Mucosa of descending colon (tissue), 3 donors: ENCODE measurements around the gene ALG10B. TPM values are rescaled to one million over a fixed set of nuclear protein-coding genes. Genes with fewer than 3 reads are reported as not detected.
"Not testable (repeated sequence)": the region's sequence is repeated elsewhere in the genome, so short reads cannot be mapped to it uniquely, and the experiment has no call there.

Experiments used
- ATAC-seq: fragments of 200-7000 bp; cut with Tn5 transposase; one replicate; pipeline ENCODE4 v1.9.1; 2020; ENCODE audit warnings: mild to moderate bottlenecking, moderate library complexity
- DNase-seq, 3 donors: peaks; one replicate each; pipeline ENCODE4 v3.0.0-alpha.2; 2020
- H3K36me3 ChIP-seq: fragments of 200-600 bp; one replicate; pipeline ENCODE4 v1.8.0; 2021; ENCODE audit warnings: low read depth, mild to moderate bottlenecking
- H3K4me1 ChIP-seq: fragments of 200-600 bp; one replicate; pipeline ENCODE4 v1.8.0; 2021; ENCODE audit warnings: low read depth, mild to moderate bottlenecking
- H3K4me3 ChIP-seq: fragments of 200-600 bp; one replicate; pipeline ENCODE4 v1.8.0; 2021; ENCODE audit warnings: mild to moderate bottlenecking
- H3K9me3 ChIP-seq: fragments of 200-600 bp; one replicate; pipeline ENCODE4 v1.8.0; 2021; ENCODE audit warnings: mild to moderate bottlenecking
- intact Hi-C, 2 donors: fragments of 100-400 bp; cut with DNase I in 1 of 2; cut with micrococcal nuclease in 1 of 2; formaldehyde crosslinking; loops; one replicate each; pipeline versions ENCODE4 v1.11.0 to v1.11.1; 2022; cut with DNase I, micrococcal nuclease
- total RNA-seq, 3 donors: library from RNA; stranded (reverse); fragmentation: NEBNext Ultra II Directional in 2 of 3; extraction: Animal tissue kit (Norgen Biotek cat#: 25700) in 2 of 3; gene quantifications; one replicate each; pipeline versions ENCODE4 v1.2.1 to v1.2.4, GENCODE V29; 2021 to 2023
- TF ChIP-seq, protein P1 (sequence below): fragments of 200-600 bp; IDR thresholded peaks from one replicate; pipeline ENCODE4 v1.8.0; 2022; ENCODE audit warnings: antibody characterized with exemption, mild to moderate bottlenecking
- donor health status: DM: no; HTN: no; CAD: no; lungs with moderate emphysema.
- donor health status: DM: no; HTN: no; CAD: no.
- donor health status: DM: no; HTN: yes; CAD: no.

ALG10B gene
- total RNA-seq, 3 donors from 2014 or later: 4.3 to 6.3 (median 4.6) TPM

DNA sequence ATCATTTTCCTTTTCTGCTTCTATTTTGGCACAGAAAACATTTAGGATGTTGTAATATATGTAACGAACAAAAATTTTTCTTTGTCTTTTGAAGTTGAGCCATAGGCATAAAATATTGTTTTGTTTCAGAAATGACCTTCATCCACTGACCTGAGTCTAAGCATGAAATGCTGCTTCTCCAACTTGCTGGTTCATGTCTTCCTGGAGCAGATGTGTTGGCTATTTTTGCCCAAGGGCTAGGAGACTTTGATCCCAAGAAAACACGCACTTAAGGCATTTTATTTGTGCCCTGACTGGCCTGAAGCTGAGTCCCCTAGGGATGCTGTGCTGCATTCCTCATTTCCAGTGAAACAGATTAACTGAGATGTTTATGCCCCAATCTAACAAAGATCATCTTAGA is 27.2 kb upstream of the ALG10B start:
- ATAC-seq (no peak), DNase-seq (no peak)
- H3K4me3 ChIP-seq: no peak overlapping the region
- TF ChIP-seq, protein P1, sequence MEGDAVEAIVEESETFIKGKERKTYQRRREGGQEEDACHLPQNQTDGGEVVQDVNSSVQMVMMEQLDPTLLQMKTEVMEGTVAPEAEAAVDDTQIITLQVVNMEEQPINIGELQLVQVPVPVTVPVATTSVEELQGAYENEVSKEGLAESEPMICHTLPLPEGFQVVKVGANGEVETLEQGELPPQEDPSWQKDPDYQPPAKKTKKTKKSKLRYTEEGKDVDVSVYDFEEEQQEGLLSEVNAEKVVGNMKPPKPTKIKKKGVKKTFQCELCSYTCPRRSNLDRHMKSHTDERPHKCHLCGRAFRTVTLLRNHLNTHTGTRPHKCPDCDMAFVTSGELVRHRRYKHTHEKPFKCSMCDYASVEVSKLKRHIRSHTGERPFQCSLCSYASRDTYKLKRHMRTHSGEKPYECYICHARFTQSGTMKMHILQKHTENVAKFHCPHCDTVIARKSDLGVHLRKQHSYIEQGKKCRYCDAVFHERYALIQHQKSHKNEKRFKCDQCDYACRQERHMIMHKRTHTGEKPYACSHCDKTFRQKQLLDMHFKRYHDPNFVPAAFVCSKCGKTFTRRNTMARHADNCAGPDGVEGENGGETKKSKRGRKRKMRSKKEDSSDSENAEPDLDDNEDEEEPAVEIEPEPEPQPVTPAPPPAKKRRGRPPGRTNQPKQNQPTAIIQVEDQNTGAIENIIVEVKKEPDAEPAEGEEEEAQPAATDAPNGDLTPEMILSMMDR: no peak
- no peaks in the 10 kb centered on the region for H3K36me3 ChIP-seq
- intact Hi-C loops: no loop called here
- no peaks in the 10 kb centered on the region for H3K4me1 ChIP-seq
- no peaks in the 10 kb centered on the region for H3K9me3 ChIP-seq

DNA sequence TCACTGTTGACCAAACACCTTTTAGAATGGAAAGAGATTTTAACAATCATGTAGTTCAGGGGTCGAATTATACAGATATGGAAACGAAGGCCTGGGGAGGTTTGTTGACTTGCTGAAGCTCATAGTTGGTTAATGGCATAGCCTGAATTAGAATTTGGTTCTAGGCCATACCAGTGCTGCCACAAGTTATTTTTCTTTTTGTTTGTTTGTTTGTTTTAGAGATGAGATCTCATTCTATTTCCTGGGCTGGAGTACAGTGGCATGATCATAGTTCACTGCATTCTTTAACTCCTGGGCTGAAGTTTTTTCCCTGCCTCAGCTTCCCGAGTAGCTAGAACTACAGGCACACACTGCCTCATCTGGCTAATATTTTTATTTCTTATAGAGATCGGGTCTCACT is 25.4 kb upstream of the ALG10B start:
- no peak for ATAC-seq
- intact Hi-C loops: no loop called here
- TF ChIP-seq, protein P1: no peak
- no peak for DNase-seq
- H3K9me3 ChIP-seq: no peaks in the 10 kb centered on the region
- no peaks in the 10 kb centered on the region for H3K36me3 ChIP-seq
- H3K4me3 ChIP-seq: no peak overlapping the region
- no peaks in the 10 kb centered on the region for H3K4me1 ChIP-seq

DNA sequence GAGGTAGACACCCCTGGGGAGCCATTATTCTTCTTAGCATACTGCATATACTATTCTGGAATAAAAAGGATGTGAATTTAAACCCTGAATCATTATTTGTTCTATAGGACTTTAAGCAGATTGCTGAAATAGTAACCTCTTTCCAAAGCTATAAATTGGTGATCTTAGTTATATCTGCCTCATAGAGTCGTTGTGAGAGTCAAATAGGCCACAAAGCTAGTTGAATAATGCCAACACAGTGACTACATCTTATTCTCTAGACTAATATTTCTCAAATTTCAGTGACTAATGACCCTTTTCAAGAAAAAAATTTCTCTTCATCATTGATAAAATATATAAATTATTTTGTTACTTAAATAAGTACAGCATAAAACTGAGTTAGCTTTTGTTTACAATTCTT is 13.6 kb upstream of the ALG10B start:
- not testable (repeated sequence) for DNase-seq

GRCh38 chr12:38321966-38322365 is 5.4 kb downstream of the ALG10B start:
- H3K36me3 ChIP-seq, H3K9me3 ChIP-seq, H3K4me1 ChIP-seq, H3K4me3 ChIP-seq, ATAC-seq, DNase-seq: not testable (repeated sequence)
- intact Hi-C loops: loop anchor here in 1 of 2 donors (10.0 kb wide), 1 partner anchor 783 kb away; no protein-coding TSS in a partner anchor

More for the DNA sequence above, 13.6 kb upstream of the ALG10B start:
- ATAC-seq, intact Hi-C loops, H3K9me3 ChIP-seq, H3K36me3 ChIP-seq, H3K4me1 ChIP-seq, H3K4me3 ChIP-seq: not testable (repeated sequence)

DNA sequence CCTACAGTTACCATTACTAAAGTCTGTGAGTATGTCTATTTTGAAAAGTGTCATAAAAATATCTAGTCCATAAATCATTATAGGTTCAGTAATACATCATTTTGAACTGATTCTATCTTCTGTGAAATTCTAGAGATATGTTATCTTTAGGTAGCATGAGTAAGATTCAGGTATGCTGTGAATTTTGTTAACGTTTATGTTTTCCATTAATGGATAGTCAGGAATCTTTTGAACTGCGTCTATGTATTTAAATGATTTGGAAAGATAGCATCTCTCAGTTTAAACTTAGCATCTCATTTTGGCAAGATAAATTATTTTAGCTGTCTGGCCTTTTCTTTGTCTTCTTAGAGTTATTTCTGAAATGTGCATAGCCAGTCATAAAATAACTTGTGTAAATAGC is 8.3 kb downstream of the ALG10B start:
- no peaks in the 10 kb centered on the region for H3K4me1 ChIP-seq
- DNase-seq: no peak
- TF ChIP-seq, protein P1: no peak
- H3K36me3 ChIP-seq: no peaks in the 10 kb centered on the region
- intact Hi-C loops: loop anchor here in 1 of 2 donors (10.0 kb wide), 1 partner anchor 780 kb away; no protein-coding TSS in a partner anchor
- H3K4me3 ChIP-seq: no peak overlapping the region
- no peak for ATAC-seq
- no peaks in the 10 kb centered on the region for H3K9me3 ChIP-seq

GRCh38 chr12:38327356-38327755 is 10.8 kb downstream of the ALG10B start:
- TF ChIP-seq, protein P1: no peak
- DNase-seq (no peak), ATAC-seq (no peak)
- intact Hi-C loops: loop anchor here in 1 of 2 donors (10.0 kb wide), 1 partner anchor 777 kb away; no protein-coding TSS in a partner anchor
- Histone ChIP-seq H3K36me3 (no peaks in the 10 kb centered on the region), H3K4me1 (no peaks in the 10 kb centered on the region), H3K4me3 (no peak overlapping the region), H3K9me3 (no peaks in the 10 kb centered on the region)

- TF ChIP-seq, protein P1: peak; percentile 41
- intact Hi-C loops: loop anchor here in 1 of 2 donors (10.0 kb wide), 1 partner anchor 776 kb away; no protein-coding TSS in a partner anchor
- Histone ChIP-seq H3K36me3 (no peaks in the 10 kb centered on the region), H3K4me3 (no peak overlapping the region), H3K4me1 (no peaks in the 10 kb centered on the region), H3K9me3 (no peaks in the 10 kb centered on the region)
- ATAC-seq (no peak), DNase-seq (no peak)
Measured at GRCh38 chr12:38328306-38328895, 11.8 kb downstream of the ALG10B start.

- intact Hi-C loops: loop anchor here in 1 of 2 donors (10.0 kb wide), 1 partner anchor 774 kb away; no protein-coding TSS in a partner anchor
- H3K9me3 ChIP-seq, H3K4me1 ChIP-seq, ATAC-seq, DNase-seq, H3K36me3 ChIP-seq, H3K4me3 ChIP-seq: not testable (repeated sequence)
Measured at GRCh38 chr12:38330414-38330813, 13.8 kb downstream of the ALG10B start.
